GM12878 (cell line): Measurements from ENCODE around the gene TNFSF9. TPM values are rescaled to one million over a fixed set of nuclear protein-coding genes. Genes with fewer than 3 reads are reported as not detected.

Experiments
- ATAC-seq: fragments of 200-7000 bp; cut with Tn5 transposase; 3 replicates; pipeline ENCODE4 v1.9.1; 2020; ENCODE audit warnings: mild to moderate bottlenecking, moderate library complexity
- BruUV-seq: library from RNA; stranded (reverse); fragments of 400-500 nt; replicated peaks from 2 replicates; lab custom pipeline; 2021; lab: Mats Ljungman, UMichigan
- CTCF ChIA-PET: fragments of 300-600 bp; sonication (Branson Sonifier 250); formaldehyde crosslinking; extraction: SDS; loops from one replicate; lab custom pipeline; 2021; ENCODE audit warnings: inconsistent platforms; lab: Yijun Ruan, JAX
- POLR2A ChIA-PET: fragments of 350-600 bp; formaldehyde crosslinking; extraction: SDS; loops from one replicate; lab custom pipeline; 2021; ENCODE audit warnings: inconsistent platforms; lab: Charles Lee
- RAD21 ChIA-PET: fragments of 300-600 bp; sonication (Branson Sonifier 250); formaldehyde crosslinking; loops from one replicate; lab custom pipeline; 2023; ENCODE audit warnings: antibody characterized with exemption; ENCODE audit not compliant: unreplicated experiment; lab: Charles Lee
- SMC1A ChIA-PET: fragments of 300-600 bp; sonication (Branson Sonifier 250); formaldehyde crosslinking; loops from one replicate; lab custom pipeline; 2023; ENCODE audit not compliant: unreplicated experiment, uncharacterized antibody; lab: Charles Lee
- DNase-seq: peaks from one replicate; pipeline ENCODE4 v3.0.0-alpha.2; 2011; ENCODE audit warnings: low read depth, low spot score
- FAIRE-seq: peaks from 3 replicates; lab custom pipeline; 2011; peaks lifted over from hg19 to GRCh38; lab: Jason Lieb, UNC
- H2AFZ ChIP-seq: 2 replicates; pipeline ENCODE4 v1.6.0; 2011; ENCODE audit warnings: low read depth, low read length, control low read depth; ENCODE audit not compliant: control insufficient read depth
- H3K27ac ChIP-seq: 2 replicates; pipeline ENCODE4 v1.5.1; 2011; ENCODE audit warnings: control low read depth; ENCODE audit not compliant: control insufficient read depth, insufficient read depth
- H3K27me3 ChIP-seq, 2 experiments: replicated peaks in 1 of 2; 2 replicates each; pipeline versions ENCODE4 v1.6.0 to v1.6.1; 2011; ENCODE audit warnings: low read length in 1 of 2; ENCODE audit not compliant: control insufficient read depth in 2 of 2, insufficient read depth in 2 of 2
- H3K36me3 ChIP-seq, 2 experiments: 2 replicates each; pipeline ENCODE4 v1.5.1; 2011; ENCODE audit warnings: low read length in 1 of 2; ENCODE audit not compliant: control insufficient read depth in 2 of 2, insufficient read depth in 2 of 2
- H3K4me1 ChIP-seq: 2 replicates; pipeline ENCODE4 v1.6.1; 2011; ENCODE audit warnings: mild to moderate bottlenecking, low read length, moderate library complexity, mixed read lengths; ENCODE audit not compliant: control insufficient read depth, insufficient read depth
- H3K4me2 ChIP-seq: 2 replicates; pipeline ENCODE4 v1.6.0; 2011; ENCODE audit warnings: control low read depth; ENCODE audit not compliant: control insufficient read depth, insufficient read depth
- H3K4me3 ChIP-seq: fragments of 200-600 bp; sonication (generic); 2 replicates; pipeline ENCODE4 v1.5.1; 2016
- H3K79me2 ChIP-seq: 2 replicates; pipeline ENCODE4 v1.6.0; 2011; ENCODE audit warnings: low read length; ENCODE audit not compliant: control insufficient read depth, insufficient read depth
- H3K9ac ChIP-seq: 2 replicates; pipeline ENCODE4 v1.8.0; 2011; ENCODE audit warnings: low read length, control low read depth, mixed read lengths; ENCODE audit not compliant: control insufficient read depth, insufficient read depth
- H3K9me3 ChIP-seq: replicated peaks from 3 replicates; pipeline ENCODE4 v1.5.1; 2011; ENCODE audit warnings: mild to moderate bottlenecking, low read length; ENCODE audit not compliant: control insufficient read depth, insufficient read depth
- H4K20me1 ChIP-seq: 2 replicates; pipeline ENCODE4 v1.6.0; 2011; ENCODE audit not compliant: control insufficient read depth, insufficient read depth
- BCL11A ChIP-seq: IDR thresholded peaks from 2 replicates; pipeline ENCODE4 v1.6.1; 2011; ENCODE audit warnings: low read depth, low read length
- CBX3 ChIP-seq: fragments of 200-600 bp; sonication (generic); IDR thresholded peaks from 2 replicates; pipeline ENCODE4 v1.6.1; 2016; ENCODE audit warnings: low read depth, borderline replicate concordance
- EGR1 ChIP-seq, 2 experiments: IDR thresholded peaks; 1 replicate in 1 of 2; 2 replicates in 1 of 2; pipeline ENCODE4 v1.6.1; 2011 to 2012; ENCODE audit warnings: low read depth in 2 of 2, low read length in 2 of 2, borderline replicate concordance in 1 of 2, mild to moderate bottlenecking in 1 of 2, moderate library complexity in 1 of 2
- GATAD2B ChIP-seq: fragments of 450-650 bp; conservative IDR thresholded peaks from 2 replicates; pipeline ENCODE4 v1.6.1; 2017; ENCODE audit warnings: low read depth, mild to moderate bottlenecking, moderate library complexity
- IKZF2 ChIP-seq, 2 experiments: fragments of 450-650 bp; IDR thresholded peaks; 2 replicates each; pipeline ENCODE4 v1.6.1; 2017; ENCODE audit warnings: mild to moderate bottlenecking in 2 of 2, moderate library complexity in 2 of 2
- MEF2B ChIP-seq: fragments of 450-650 bp; IDR thresholded peaks from 2 replicates; pipeline ENCODE4 v1.6.1; 2018; ENCODE audit warnings: mild to moderate bottlenecking, moderate library complexity; ENCODE audit not compliant: partially characterized antibody, poor library complexity, severe bottlenecking
- NFIC ChIP-seq: IDR thresholded peaks from 2 replicates; pipeline ENCODE4 v1.6.1; 2012; ENCODE audit warnings: low read depth, mild to moderate bottlenecking, inconsistent platforms, low read length, moderate library complexity
- NFXL1 ChIP-seq: fragments of 450-650 bp; IDR thresholded peaks from 2 replicates; pipeline ENCODE4 v1.6.1; 2017; ENCODE audit warnings: antibody characterized with exemption, mild to moderate bottlenecking, borderline replicate concordance
- POLR2AphosphoS5 ChIP-seq: IDR thresholded peaks from 2 replicates; pipeline ENCODE4 v1.6.1; 2011; ENCODE audit warnings: mild to moderate bottlenecking, low read length, inconsistent platforms
- POU2F2 ChIP-seq: IDR thresholded peaks from 3 replicates; pipeline ENCODE4 v1.6.1; 2011; ENCODE audit warnings: low read depth, mild to moderate bottlenecking, low read length, borderline replicate concordance
- RUNX3 ChIP-seq: IDR thresholded peaks from 2 replicates; pipeline ENCODE4 v1.6.1; 2012; ENCODE audit warnings: low read length, inconsistent platforms
- SMAD1 ChIP-seq: fragments of 450-650 bp; IDR thresholded peaks from 2 replicates; pipeline ENCODE4 v1.6.1; 2018; ENCODE audit warnings: mild to moderate bottlenecking, low read depth; ENCODE audit not compliant: partially characterized antibody
- SPI1 ChIP-seq: IDR thresholded peaks from 2 replicates; pipeline ENCODE4 v1.6.1; 2011; ENCODE audit warnings: low read depth, mild to moderate bottlenecking, low read length, moderate library complexity, borderline replicate concordance; ENCODE audit not compliant: insufficient read depth
- STAT1 ChIP-seq: fragments of 450-650 bp; conservative IDR thresholded peaks from 2 replicates; pipeline ENCODE4 v1.6.1; 2014; ENCODE audit warnings: antibody characterized with exemption, mild to moderate bottlenecking
- TBL1XR1 ChIP-seq: IDR thresholded peaks from 2 replicates; pipeline ENCODE4 v1.6.1; 2012; ENCODE audit warnings: low read depth, low read length, improper control_type of control experiment
- TCF12 ChIP-seq: IDR thresholded peaks from 2 replicates; pipeline ENCODE4 v1.6.1; 2011; ENCODE audit warnings: low read depth, mild to moderate bottlenecking, low read length
- ZNF384 ChIP-seq: IDR thresholded peaks from 2 replicates; pipeline ENCODE4 v1.6.1; 2012; ENCODE audit warnings: low read depth, mild to moderate bottlenecking, low read length, improper control_type of control experiment, borderline replicate concordance
- WGBS: methylation state at CpG from one replicate; pipeline ENCODE4 v1.1.6; 2016; ENCODE audit warnings: low lambda C conversion rate; ENCODE audit not compliant: insufficient replicate concordance, insufficient coverage; ENCODE audit errors: missing lambda C conversion rate; 5-methylcytosine and 5-hydroxymethylcytosine counted together
- in situ Hi-C: fragments of 300-500 bp; cut with MboI; formaldehyde crosslinking; loops from 9 replicates; pipeline ENCODE4 v1.14.3; 2018; ENCODE audit warnings: mixed read lengths
- intact Hi-C: fragments of 100-400 bp; cut with micrococcal nuclease; formaldehyde crosslinking; loops from one replicate; pipeline ENCODE4 v1.14.2; 2022; ENCODE audit not compliant: unreplicated experiment
- polyA plus RNA-seq, 11 experiments: library from polyadenylated mRNA; depleted of rRNA in 4 of 11; unstranded in 6 of 11; stranded (reverse) in 5 of 11; fragments of >200 nt; fragmentation: Nextera tagmentation in 4 of 11; fragmentation: Illumina TruSeq in 1 of 11; extraction: Ambion mirVana in 4 of 11; extraction: Trizol in 1 of 11; gene quantifications; 1 replicate in 1 of 11; 2 replicates in 10 of 11; pipeline versions ENCODE4 v1.2.1 to v1.2.3, GENCODE V29; 2011 to 2016; ENCODE audit warnings: inconsistent platforms in 2 of 11, missing spikeins in 2 of 11, low read depth in 1 of 11
- total RNA-seq, 4 experiments: library from RNA; depleted of rRNA in 3 of 4; stranded (reverse); fragments of >200 nt in 3 of 4; fragmentation: Illumina TruSeq in 1 of 4; extraction: Trizol in 1 of 4; gene quantifications; 2 replicates each; pipeline versions ENCODE4 v1.2.1 to v1.2.3, GENCODE V29; 2013 to 2021
- TF ChIP-seq, protein P1 (sequence below): fragments of 450-650 bp; IDR thresholded peaks from 2 replicates; pipeline ENCODE4 v1.6.1; 2017; ENCODE audit warnings: mild to moderate bottlenecking, low read depth, inconsistent platforms; ENCODE audit not compliant: poor library complexity, severe bottlenecking
- TF ChIP-seq, protein P2 (sequence below): IDR thresholded peaks from 2 replicates; pipeline ENCODE4 v1.6.1; 2012; ENCODE audit warnings: low read length, inconsistent platforms

The TNFSF9 gene
- total and polyA plus RNA-seq, 10 of the 15 experiments (the other 5 are each of a cell fraction or from before 2014, with no cell fraction given), result 6.2 to 75.3 (median 22.1) TPM

DNA sequence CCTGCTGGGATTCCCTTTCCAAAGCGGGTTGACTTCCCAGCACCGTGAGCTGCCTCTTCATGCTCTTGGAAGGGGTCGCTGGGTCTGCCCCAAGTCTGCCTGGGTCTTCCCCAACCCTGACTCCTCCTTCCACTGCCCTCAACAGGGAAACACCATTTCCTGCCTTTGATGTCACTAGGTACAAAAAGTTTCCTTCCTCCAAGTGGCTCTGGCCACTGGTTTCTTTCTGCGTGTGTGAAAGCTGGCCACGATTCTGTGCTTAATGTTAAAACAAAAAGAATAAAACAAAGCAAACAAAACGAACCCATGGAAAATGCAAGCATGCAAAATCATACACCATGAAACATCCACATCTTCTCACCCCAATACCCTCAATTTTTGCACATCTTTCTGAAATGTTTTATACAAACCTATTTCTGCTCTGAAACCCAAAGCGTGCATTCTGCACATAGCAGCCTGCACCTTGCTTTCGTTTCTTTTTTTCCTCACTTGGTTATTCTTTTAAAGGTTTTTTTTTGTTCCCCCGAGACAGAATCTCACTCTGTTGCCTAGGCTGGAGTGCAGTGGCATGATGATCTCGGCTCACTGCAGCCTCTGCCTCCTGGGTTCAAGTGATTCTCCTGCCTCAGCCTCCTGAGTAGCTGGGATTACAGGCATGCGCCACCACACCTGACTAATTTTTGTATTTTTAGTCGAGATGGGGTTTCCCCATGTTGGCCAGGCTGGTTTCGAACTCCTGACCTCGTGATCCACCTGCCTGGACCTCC, 12.5 kb upstream of the TNFSF9 start:
- Histone ChIP-seq H3K9me3 (no peaks in the 10 kb centered on the region; the same call in 1 of the 3 replicates), H4K20me1 (no peaks in the 10 kb centered on the region), H3K79me2 (peaks cover 14% of the 10 kb centered on the region), H3K9ac (peak overlapping the region; percentile 95), H3K27ac (peak overlapping the region; percentile 98), H3K27me3 (no peaks in the 10 kb centered on the region), H3K4me2 (peak overlapping the region; percentile 99), H3K4me3 (peak overlapping the region; percentile 92), H3K36me3 (no peaks in the 10 kb centered on the region), H2AFZ (peak overlapping the region; percentile 44; the same call in 1 of the 2 replicates), H3K4me1 (peaks cover 48% of the 10 kb centered on the region)
- ATAC-seq (peak; percentile 46), DNase-seq (peak; percentile 87), FAIRE-seq (peak; percentile 76)
- in situ Hi-C loops, result loop anchor here (5.0 kb wide), 2 partner anchors 219 to 344 kb away; partner anchors contain the start of genes GPR108 and TRIP10
- ChIA-PET RAD21 (interaction anchor here (0.6 to 3.3 kb wide), 23 partner anchors 10 to 344 kb away, joined by 3 to 35 read pairs (median 8); partner anchors contain the start of genes CD70, DENND1C, GPR108 and TNFSF9), SMC1A (interaction anchor here (0.6 to 3.3 kb wide), 21 partner anchors 10 to 419 kb away, joined by 3 to 23 read pairs (median 4); partner anchors contain the start of genes GPR108, SLC25A23 and TNFSF9), POLR2A (interaction anchor here (0.6 to 2.9 kb wide), 23 partner anchors 10 to 345 kb away, joined by 3 to 12 read pairs (median 3); partner anchors contain the start of genes DENND1C, GPR108 and TNFSF9), CTCF (interaction anchor here (0.9 to 3.3 kb wide), 17 partner anchors 10 to 345 kb away, joined by 3 to 29 read pairs (median 5); no protein-coding TSS in a partner anchor)
- BruUV-seq, result no TSS peak
- WGBS, result under 1% methylated on average over 14 of the region's 14 CpGs
- intact Hi-C loops, result loop anchor here (2.0 kb wide), 1 partner anchor 14 kb away; no protein-coding TSS in a partner anchor
- TF ChIP-seq, protein P1, sequence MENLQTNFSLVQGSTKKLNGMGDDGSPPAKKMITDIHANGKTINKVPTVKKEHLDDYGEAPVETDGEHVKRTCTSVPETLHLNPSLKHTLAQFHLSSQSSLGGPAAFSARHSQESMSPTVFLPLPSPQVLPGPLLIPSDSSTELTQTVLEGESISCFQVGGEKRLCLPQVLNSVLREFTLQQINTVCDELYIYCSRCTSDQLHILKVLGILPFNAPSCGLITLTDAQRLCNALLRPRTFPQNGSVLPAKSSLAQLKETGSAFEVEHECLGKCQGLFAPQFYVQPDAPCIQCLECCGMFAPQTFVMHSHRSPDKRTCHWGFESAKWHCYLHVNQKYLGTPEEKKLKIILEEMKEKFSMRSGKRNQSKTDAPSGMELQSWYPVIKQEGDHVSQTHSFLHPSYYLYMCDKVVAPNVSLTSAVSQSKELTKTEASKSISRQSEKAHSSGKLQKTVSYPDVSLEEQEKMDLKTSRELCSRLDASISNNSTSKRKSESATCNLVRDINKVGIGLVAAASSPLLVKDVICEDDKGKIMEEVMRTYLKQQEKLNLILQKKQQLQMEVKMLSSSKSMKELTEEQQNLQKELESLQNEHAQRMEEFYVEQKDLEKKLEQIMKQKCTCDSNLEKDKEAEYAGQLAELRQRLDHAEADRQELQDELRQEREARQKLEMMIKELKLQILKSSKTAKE, result peak; percentile 70
- TF ChIP-seq NFXL1 (no peak), ZNF384 (peak; percentile 24; the same call in 1 of the 2 replicates), IKZF2 (IDR thresholded peaks at IDR 0.05) (peak; percentile 87 to 92; a peak in 3 of 4 replicates), BCL11A (0 out of 2 replicates have a peak, but pooled peaks have one; percentile 46), SMAD1 (no peak), NFIC (peak; percentile 79), RUNX3 (peak; percentile 86), EGR1 (IDR thresholded peaks at IDR 0.05; ENCODE audit: borderline replicate concordance in 1 of 2, low read depth in 2 of 2, low read length in 2 of 2) (peak in 1 of 2 experiments; percentile 31; a peak in 1 of 3 replicates), POLR2AphosphoS5 (peak; percentile 55; the same call in 1 of the 2 replicates), GATAD2B (peak; percentile 77; the same call in 1 of the 2 replicates), TBL1XR1 (peak; percentile 97), POU2F2 (0 out of 3 replicates have a peak, but pooled peaks have one; percentile 51), TCF12 (0 out of 2 replicates have a peak, but pooled peaks have one; percentile 2), SPI1 (peak; percentile 17; the same call in 1 of the 2 replicates), CBX3 (no peak), STAT1 (0 out of 2 replicates have a peak, but pooled peaks have one; percentile 64), MEF2B (peak; percentile 68)
- TF ChIP-seq, protein P2, sequence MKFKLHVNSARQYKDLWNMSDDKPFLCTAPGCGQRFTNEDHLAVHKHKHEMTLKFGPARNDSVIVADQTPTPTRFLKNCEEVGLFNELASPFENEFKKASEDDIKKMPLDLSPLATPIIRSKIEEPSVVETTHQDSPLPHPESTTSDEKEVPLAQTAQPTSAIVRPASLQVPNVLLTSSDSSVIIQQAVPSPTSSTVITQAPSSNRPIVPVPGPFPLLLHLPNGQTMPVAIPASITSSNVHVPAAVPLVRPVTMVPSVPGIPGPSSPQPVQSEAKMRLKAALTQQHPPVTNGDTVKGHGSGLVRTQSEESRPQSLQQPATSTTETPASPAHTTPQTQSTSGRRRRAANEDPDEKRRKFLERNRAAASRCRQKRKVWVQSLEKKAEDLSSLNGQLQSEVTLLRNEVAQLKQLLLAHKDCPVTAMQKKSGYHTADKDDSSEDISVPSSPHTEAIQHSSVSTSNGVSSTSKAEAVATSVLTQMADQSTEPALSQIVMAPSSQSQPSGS, result peak; percentile 44; the same call in 1 of the 2 replicates
